ENCODE results near the gene MED31. TPM values are rescaled to one million over a fixed set of nuclear protein-coding genes. Genes with fewer than 3 reads are reported as not detected.
A peak's percentile ranks its signal among the peaks of the same experiment; 100 is the strongest.

Gene MED31
- 15.9 TPM for total RNA-seq
- polyA plus RNA-seq (ENCODE audit: insufficient read depth, low read depth, low replicate concordance): 21.0 TPM
- long read RNA-seq, donor 1, transcript MED31-201 (4 exons, 1,654 nt): major isoform, 17 of 28 reads
- long read RNA-seq, donor 1, partial matches to known transcripts: 5 of 28 reads
- long read RNA-seq, donor 1, other reads (novel, unspliced or antisense): 0 of 28 reads
- long read RNA-seq, donor 2, transcript MED31-201 (4 exons, 1,654 nt): major isoform, 17 of 27 reads
- long read RNA-seq, donor 2, partial matches to known transcripts: 5 of 27 reads
- long read RNA-seq, donor 2, other reads (novel, unspliced or antisense): 0 of 27 reads
- long read RNA-seq, donor 3, transcript MED31-201 (4 exons, 1,654 nt): major isoform, 24 of 41 reads
- long read RNA-seq, donor 3, transcript MED31-204 (2 exons, 620 nt): minor isoform, 10 of 41 reads
- long read RNA-seq, donor 3, partial matches to known transcripts: 5 of 41 reads
- long read RNA-seq, donor 3, other reads (novel, unspliced or antisense): 0 of 41 reads
- long read RNA-seq, donor 4, transcript MED31-201 (4 exons, 1,654 nt): major isoform, 15 of 17 reads
- long read RNA-seq, donor 4, partial matches to known transcripts: 0 of 17 reads
- long read RNA-seq, donor 4, other reads (novel, unspliced or antisense): 0 of 17 reads
- long read RNA-seq, donor 5: 0 reads
- long read RNA-seq, donor 6, transcript MED31-204 (2 exons, 620 nt): minor isoform, 8 of 71 reads
- long read RNA-seq, donor 6, transcript MED31-203 (3 exons, 593 nt): minor isoform, 7 of 71 reads
- long read RNA-seq, donor 6, transcript MED31-201 (4 exons, 1,654 nt): major isoform, 47 of 71 reads
- long read RNA-seq, donor 6, partial matches to known transcripts: 9 of 71 reads
- long read RNA-seq, donor 6, other reads (novel, unspliced or antisense): 0 of 71 reads
- long read RNA-seq, donor 7, partial matches to known transcripts: 0 of 11 reads
- long read RNA-seq, donor 7, other reads (novel, unspliced or antisense): 5 of 11 reads
- long read RNA-seq, donor 8, transcript MED31-204 (2 exons, 620 nt): minor isoform, 6 of 31 reads
- long read RNA-seq, donor 8, transcript MED31-201 (4 exons, 1,654 nt): major isoform, 20 of 31 reads
- long read RNA-seq, donor 8, partial matches to known transcripts: 5 of 31 reads
- long read RNA-seq, donor 8, other reads (novel, unspliced or antisense): 0 of 31 reads
- long read RNA-seq, donor 9, transcript MED31-201 (4 exons, 1,654 nt): major isoform, 8 of 14 reads
- long read RNA-seq, donor 9, partial matches to known transcripts: 0 of 14 reads
- long read RNA-seq, donor 9, other reads (novel, unspliced or antisense): 0 of 14 reads
- long read RNA-seq, donor 10, transcript MED31-201 (4 exons, 1,654 nt): major isoform, 11 of 13 reads
- long read RNA-seq, donor 10, partial matches to known transcripts: 0 of 13 reads
- long read RNA-seq, donor 10, other reads (novel, unspliced or antisense): 0 of 13 reads

GRCh38 chr17:6651354-6651918, at the start of gene MED31, which contains the start of gene C17orf100:
MED31 (minus strand) TSS chr17:6651605; CDS start chr17:6651528, 77 bp downstream.
C17orf100 (plus strand) TSS chr17:6651762; CDS start chr17:6651914, 152 bp downstream.
- TF ChIP-seq, protein P1, sequence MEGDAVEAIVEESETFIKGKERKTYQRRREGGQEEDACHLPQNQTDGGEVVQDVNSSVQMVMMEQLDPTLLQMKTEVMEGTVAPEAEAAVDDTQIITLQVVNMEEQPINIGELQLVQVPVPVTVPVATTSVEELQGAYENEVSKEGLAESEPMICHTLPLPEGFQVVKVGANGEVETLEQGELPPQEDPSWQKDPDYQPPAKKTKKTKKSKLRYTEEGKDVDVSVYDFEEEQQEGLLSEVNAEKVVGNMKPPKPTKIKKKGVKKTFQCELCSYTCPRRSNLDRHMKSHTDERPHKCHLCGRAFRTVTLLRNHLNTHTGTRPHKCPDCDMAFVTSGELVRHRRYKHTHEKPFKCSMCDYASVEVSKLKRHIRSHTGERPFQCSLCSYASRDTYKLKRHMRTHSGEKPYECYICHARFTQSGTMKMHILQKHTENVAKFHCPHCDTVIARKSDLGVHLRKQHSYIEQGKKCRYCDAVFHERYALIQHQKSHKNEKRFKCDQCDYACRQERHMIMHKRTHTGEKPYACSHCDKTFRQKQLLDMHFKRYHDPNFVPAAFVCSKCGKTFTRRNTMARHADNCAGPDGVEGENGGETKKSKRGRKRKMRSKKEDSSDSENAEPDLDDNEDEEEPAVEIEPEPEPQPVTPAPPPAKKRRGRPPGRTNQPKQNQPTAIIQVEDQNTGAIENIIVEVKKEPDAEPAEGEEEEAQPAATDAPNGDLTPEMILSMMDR (IDR thresholded peaks at IDR 0.05; ENCODE audit: borderline replicate concordance, extremely low read depth, insufficient read depth): no peak
- no peaks in the 10 kb centered on the region for H3K9me3 ChIP-seq (ENCODE audit: control insufficient read depth in 2 of 3, insufficient read depth in 1 of 3, low read length in 3 of 3)
- peaks cover 3 to 18% (median 11%) of the 10 kb centered on the region in 3 donors for H3K36me3 ChIP-seq (ENCODE audit: control insufficient read depth in 2 of 3, insufficient read depth in 3 of 3, low read length in 3 of 3)
- FAIRE-seq (peak; percentile 13), DNase-seq (peak; percentile 96 to 97 (median 97))
- peaks cover 10% of the 10 kb centered on the region for H3K27me3 ChIP-seq (ENCODE audit: control insufficient read depth, insufficient read depth, low read length)
- H3K27ac ChIP-seq (ENCODE audit: low read depth in 2 of 2, low read length in 2 of 2): peak within 1 kb of the TSS; percentile 77 to 84
- intact Hi-C loops (cut with DNase I): no loop called here
- H3K4me3 ChIP-seq (ENCODE audit: low read length in 3 of 3): peak within 1 kb of the TSS; percentile 93 to 100 (median 98)
- H3K9ac ChIP-seq (ENCODE audit: low read length in 3 of 3): peak within 1 kb of the TSS; percentile 83 to 96 (median 83)
- H3K4me1 ChIP-seq (ENCODE audit: control insufficient read depth in 2 of 3, insufficient read depth in 2 of 3, low read depth in 1 of 3, low read length in 3 of 3): peaks cover 14 to 31% (median 30%) of the 10 kb centered on the region in 3 donors

GRCh38 chr17:6700948-6701307, 49.5 kb upstream of the MED31 start:
- no peaks in the 10 kb centered on the region for H3K36me3 ChIP-seq (ENCODE audit: control insufficient read depth in 2 of 3, insufficient read depth in 3 of 3, low read length in 3 of 3)
- H3K4me1 ChIP-seq (ENCODE audit: control insufficient read depth in 2 of 3, insufficient read depth in 2 of 3, low read depth in 1 of 3, low read length in 3 of 3): no peaks in the 10 kb centered on the region
- H3K9ac ChIP-seq (ENCODE audit: low read length in 3 of 3): no peak overlapping the region
- TF ChIP-seq, protein P1 (IDR thresholded peaks at IDR 0.05; ENCODE audit: borderline replicate concordance, extremely low read depth, insufficient read depth): no peak
- DNase-seq (no peak), FAIRE-seq (no peak)
- no peak overlapping the region for H3K4me3 ChIP-seq (ENCODE audit: low read length in 3 of 3)
- no peaks in the 10 kb centered on the region for H3K27me3 ChIP-seq (ENCODE audit: control insufficient read depth, insufficient read depth, low read length)
- intact Hi-C loops (cut with DNase I): no loop called here
- no peak overlapping the region for H3K27ac ChIP-seq (ENCODE audit: low read depth in 2 of 2, low read length in 2 of 2)
- no peaks in the 10 kb centered on the region for H3K9me3 ChIP-seq (ENCODE audit: control insufficient read depth in 2 of 3, insufficient read depth in 1 of 3, low read length in 3 of 3)

All from kidney (tissue), 22 donors.